GM19240 (cell line): Measurements from ENCODE around the gene ZNF431.
"Not testable (repeated sequence)": the region's sequence is repeated elsewhere in the genome, so short reads cannot be mapped to it uniquely, and the experiment has no call there.

Source experiments
- DNase-seq: peaks from one replicate; pipeline ENCODE4 v3.0.0; 2011; ENCODE audit warnings: low spot score; ENCODE audit not compliant: insufficient read length

The ZNF431 gene

DNA sequence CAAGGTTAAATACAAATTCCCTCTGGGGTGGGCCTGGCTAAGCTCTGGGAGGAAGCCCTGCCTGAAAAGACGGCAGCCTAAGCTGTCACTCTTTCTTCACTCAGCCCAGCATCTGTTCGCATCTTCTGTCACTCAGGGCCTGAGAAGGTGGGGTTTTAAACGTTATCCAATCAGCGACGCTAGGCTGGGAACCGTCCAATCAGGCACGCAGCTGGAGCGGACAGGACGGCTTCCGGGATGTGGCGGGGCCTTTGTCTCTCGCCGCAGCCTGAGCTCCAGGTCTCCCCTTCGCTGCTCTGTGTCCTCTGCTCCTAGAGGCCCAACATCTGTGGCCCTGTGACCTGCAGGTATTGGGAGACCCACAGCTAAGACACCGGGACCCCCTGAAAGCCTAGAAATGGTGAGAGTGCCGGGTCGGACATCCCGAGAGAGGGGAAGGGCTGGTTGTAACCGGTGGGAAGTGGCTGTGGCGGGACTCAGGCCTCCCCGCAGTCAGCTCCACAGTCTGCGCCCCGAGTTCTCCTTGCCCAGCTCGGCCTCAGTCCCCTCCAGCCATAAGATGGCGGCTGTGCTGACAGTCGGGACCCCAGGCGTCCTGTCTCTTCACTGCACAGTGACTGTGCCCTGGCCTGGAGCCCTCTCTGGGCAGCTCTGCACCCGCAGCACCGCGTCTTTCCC, at the start of gene ZNF431:
TSS of gene ZNF431 (plus strand) at position 254 of the 678 bp plus-strand sequence. CDS start at position 398, 144 bp downstream.
- peak; percentile 66 for DNase-seq

DNA sequence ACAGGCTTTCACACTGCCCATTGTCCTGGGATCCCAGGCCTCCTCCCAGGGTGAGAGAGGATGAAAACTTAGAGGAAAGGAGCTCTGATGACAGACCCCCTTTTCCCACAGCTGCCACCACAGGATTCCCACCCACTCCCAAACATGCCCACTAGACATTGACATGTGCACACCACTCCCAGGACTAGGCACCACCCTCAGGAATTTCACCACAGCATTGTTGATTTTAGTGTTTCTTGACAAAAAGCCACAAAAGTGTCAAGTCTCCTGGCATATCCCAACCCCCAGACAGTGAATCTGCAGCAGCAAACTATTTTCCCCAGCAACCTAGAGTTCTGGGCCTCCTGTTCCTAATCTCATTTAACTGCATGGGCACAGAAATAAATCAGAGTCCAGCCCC, 49.7 kb upstream of the ZNF431 start:
- DNase-seq: no peak

DNA sequence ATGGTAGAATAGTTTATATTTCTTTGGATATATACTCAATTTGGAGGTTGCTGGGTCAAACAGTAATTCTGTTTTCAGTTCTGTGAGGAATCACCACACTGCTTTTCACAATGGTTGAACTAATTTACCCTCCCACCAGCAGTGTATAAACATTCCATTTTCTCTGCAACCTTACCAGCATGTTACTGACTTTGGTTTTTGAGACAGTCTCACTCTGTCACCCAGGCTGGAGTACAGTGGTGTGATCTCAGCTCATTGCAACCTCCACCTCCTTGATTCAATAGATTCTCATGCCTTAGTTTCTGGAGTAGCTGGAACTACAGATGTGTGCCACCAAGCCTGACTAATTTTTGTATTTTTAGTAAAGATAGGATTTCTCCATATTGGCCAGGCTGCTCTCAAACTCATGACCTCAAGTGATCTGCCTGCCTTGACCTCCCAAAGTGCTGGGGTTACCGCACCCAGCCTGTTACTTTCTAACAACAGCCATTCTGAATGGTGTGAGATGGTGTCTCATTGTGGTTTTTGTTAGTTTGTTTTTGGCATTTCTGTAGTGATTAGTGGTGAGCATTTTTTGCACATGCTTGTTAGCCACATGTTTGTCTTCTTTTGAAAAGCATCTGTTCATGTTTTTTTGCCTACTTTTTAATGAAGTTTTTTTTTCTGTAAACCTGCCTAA, 47.4 kb upstream of the ZNF431 start:
- no peak for DNase-seq

DNA sequence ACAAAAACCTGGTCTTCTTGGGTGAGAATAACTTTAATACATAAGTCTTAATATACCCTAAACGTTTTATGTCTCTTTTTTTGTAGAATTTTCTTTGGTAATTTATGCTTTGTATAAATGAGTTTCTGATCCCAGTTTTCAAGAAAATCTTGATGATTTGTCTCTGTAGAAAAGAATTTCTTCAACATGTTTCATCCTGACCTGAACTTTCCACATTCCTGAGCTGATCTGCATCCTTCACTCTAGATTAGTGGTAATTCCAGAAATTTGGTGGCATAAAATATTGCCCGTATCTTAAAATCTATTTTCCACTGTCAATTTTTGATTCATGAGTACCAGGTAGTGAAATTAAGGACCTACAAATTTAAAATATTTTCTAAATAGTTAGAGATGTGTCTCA, 43.5 kb upstream of the ZNF431 start:
- no peak for DNase-seq

DNA sequence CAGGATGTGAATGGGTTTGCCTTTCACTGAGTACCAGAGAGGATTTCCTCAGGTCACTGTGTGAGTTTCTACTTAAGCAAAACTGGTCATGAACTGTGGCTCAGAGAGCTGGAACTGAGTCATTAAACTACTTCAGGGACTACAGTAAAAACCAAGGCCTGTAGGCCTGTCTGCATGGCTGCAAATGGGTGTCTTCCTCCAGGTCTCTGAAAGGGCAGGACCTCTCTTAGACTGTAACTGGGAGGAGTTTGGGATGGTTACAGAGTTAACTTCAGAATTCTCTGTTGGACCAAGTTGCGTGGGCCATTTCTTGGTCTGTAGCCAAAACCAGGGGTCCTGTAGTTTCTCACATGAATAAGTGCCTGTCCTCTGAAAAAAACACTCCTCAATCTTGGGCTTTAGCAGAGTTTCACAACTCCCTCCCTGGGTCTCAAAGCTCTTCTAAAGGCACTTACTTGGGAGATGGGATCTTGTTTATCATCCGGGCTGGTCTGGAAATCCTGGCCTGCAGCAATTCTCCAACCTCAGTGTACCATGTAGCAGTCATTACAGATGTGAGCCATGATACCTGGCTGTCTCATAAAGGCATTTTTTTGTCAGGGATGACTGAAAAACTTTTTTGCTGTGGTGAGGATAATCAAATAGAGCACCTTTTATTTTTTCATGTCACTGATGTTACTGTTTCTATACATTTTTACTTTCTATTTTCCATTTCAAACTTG, 40.2 kb upstream of the ZNF431 start:
- DNase-seq: no peak

DNA sequence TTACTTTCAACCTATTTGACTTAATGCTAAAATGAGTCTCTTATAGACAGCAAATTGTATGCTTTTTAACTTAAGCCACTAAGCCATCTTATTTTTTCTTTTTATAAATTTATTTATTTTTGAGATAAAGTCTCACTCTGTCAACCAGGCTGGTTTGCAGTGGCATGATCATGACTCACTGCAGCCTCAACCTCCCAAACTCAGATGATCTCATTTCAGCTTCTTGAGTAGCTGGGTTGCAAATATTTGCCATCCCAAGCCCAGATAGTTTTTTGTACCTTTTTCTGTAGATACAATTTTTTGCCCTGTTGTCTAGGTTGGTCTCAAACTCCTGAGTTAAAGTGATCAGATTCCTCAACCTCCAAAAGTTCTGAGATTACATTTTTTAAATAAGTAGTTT, 32.7 kb upstream of the ZNF431 start:
- DNase-seq: no peak

DNA sequence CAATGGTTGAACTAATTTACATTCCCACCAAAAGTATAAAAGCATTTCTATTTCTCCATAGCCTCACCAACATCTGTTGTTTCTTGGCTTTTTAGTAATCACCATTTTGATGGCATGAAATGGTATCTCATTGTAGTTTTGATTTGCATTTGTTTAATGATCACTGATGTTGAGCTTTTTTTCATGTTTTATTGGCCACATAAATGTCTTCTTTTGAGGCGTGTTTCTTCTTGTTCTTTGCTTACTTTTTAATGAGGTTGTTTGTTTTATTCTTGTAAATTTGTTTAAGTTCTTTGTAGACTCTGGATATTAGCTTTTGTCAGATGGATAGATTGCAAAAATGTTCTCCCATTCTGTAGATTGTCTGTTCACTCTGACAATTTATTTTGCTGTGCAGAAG, 31.7 kb upstream of the ZNF431 start:
- no peak for DNase-seq

DNA sequence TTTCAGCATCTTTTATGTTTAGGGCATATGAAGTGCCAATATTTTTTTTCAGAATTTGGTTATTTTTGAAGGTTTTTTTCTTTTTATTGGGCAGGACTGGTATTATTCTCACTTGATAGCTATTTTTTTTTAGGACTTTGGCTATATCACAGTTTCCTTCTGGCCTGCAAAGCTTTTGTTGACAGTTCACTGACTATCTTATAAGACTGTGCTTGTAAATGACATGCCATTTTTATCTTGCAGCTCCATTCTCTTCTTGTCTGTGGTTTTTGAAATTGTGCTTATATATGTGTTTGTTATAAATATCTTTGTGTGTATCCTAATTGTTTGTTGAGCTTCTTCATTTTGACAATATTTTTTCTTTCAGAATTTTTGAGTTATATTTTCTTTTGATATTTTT, 26.4 kb upstream of the ZNF431 start:
- DNase-seq: no peak

DNA sequence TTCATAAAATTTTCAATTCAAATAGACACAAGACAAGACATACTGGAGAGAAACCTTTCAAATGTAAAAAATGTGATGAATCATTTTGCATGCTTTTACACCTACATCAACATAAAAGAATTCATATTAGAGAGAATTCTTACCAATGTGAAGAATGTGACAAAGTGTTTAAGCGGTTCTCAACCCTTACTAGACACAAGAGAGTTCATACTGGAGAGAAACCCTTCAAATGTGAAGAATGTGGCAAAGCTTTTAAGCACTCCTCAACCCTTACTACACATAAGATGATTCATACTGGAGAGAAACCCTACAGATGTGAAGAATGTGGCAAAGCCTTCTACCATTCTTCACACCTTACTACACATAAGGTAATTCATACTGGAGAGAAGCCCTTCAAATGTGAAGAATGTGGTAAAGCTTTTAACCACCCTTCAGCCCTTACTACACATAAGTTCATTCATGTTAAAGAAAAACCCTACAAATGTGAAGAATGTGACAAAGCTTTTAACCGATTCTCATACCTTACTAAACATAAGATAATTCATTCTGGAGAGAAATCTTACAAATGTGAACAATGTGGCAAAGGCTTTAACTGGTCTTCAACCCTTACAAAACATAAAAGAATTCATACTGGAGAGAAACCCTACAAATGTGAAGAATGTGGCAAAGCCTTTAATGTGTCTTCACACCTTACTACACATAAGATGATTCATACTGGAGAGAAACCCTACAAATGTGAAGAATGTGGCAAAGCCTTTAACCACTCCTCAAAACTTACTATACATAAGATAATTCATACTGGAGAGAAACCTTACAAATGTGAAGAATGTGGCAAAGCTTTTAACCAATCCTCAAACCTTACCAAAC, 24.6 kb upstream of the ZNF431 start:
- DNase-seq: no peak

DNA sequence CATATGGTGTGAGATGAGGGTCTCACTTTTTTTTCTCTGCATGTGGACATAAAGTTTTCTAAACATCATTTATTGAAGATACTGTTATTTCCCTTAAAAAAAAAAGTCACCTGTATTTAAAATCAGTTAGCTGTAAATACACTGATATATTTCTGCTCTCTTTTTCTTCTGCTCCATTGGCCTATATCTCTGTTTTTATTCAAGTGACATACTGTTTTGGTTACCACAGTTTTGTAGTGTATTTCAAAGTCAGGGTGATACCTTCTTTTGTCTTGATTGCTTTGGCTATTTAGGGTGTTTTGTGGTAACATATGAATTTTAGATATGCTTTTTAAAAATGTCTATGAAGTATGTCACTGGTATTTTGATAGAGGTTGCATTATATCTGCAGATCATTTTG, 15.8 kb upstream of the ZNF431 start:
- no peak for DNase-seq

DNA sequence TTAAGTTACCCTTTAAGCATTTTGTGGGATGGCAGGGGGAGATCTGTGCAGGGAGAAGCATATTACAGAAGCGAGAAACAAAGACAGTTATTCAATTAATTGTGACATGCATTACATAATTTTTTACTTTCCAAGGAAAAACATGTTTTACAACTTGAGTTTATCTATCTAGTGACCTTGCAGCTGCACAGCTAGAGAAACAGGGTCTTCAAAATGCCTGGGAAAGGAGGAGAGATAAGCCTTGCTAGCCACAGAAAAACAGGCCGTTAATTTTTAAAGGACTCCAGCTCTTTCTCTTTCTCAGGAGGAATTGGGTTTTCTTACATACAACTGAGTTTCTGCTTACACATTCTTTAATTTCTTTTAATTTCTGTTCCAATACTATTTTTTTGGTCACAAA, 14.8 kb upstream of the ZNF431 start:
- DNase-seq: no peak

DNA sequence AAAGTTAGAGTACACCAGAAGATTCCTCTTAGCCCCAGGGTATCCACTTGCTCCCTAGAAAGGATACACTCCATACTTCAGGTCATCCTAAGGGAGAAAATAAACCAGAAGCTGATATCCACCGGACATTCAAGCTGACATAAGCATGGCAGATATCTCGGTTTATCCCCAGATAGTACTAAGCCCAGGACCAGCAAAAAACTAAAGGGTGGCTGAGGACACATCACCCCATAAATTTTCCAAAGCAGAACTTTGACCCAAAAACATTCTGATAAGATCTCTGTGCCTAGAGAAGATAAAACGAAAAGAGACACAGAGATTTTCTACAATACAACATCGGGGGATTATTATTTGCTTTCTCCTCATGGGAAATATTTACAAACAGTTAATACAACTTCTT, 13.9 kb upstream of the ZNF431 start:
- DNase-seq: no peak

DNA sequence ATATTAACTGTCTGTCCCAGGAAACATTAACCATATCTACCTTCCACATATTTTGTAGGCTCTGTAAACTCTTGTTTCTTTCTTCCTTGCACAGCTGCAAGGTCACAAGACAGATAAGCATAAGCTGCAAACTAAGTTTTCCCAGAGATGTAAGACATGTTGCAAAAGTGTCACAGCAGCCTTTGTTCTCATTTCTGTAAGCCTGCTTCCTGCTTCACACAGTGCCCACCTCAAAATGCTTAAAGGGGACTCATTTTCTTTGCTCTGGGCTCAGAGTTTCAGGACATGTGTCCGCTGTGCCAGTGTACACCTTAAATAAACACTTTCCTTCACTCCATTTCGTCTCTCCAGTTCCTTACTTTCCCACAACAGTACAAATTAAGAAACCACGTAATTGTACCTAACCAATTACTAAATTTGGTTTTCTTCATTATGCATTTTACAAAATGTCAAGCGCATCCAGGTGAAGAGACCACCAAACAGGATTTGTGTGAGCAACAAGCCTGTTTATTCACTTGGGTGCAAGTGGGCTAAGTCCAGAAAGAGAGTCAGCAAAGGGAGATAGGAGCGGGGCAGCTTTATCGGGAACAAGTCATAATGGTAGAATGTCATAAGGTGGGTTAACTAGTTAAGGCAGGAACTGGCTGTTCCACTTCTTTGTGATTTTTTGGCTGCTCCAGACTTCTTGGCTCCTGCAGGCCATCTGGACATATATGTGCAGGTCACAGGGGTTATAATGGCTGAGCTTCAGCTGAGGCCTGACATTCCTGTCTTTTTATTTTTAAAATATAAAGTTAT, 12.7 kb upstream of the ZNF431 start:
- DNase-seq: no peak

DNA sequence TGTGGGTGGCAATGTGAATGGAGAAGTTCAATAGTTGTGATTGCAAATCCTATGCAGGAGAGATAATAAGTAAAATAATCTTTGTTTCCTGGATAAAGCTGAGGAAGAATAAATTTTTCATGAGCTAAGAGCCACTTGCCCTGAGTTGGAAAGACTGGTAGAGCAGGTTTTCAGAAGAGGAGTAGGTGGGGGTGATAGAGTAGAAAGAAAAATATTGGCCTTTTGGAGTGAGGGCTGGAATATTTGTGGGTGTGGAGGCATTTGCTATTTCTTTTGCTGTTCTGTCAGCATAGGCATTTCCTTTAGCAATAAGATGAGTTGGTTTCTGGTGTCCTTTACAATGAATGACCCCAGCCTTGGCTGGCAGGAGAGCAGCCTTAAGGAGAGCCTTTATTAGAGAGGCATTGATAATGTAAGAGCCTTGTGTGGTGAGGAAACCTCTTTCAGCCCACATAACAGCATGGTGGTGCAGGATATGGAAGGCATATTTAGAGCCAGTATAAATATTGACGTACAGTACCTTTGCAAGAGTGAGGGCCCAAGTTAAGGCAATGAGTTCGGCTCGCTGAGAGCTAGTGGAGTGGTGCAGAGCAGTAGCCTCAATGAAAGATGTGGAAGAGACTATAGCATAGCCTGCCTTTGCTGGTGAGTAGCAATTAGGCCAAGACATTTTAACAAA, 11.6 kb upstream of the ZNF431 start:
- no peak for DNase-seq

DNA sequence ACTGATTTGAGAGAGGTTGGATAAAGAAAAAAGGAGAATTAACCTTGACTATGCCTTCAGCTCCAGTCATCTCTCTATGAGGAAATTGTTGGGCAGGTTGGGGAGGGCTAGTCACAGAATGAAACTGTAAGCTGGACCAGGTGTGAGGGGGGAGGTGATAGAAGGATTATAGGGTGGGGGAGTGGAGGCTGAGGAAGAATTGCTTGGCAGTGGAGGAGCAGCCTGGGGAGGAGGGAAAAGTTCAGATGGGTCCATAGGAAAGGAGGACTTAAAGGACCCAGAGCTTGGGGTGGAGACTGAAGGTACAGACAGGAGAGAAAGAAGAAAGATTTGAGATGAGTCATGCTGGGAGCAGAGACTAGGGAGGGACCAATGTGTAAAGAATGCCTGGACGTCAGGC, 8.2 kb upstream of the ZNF431 start:
- no peak for DNase-seq

DNA sequence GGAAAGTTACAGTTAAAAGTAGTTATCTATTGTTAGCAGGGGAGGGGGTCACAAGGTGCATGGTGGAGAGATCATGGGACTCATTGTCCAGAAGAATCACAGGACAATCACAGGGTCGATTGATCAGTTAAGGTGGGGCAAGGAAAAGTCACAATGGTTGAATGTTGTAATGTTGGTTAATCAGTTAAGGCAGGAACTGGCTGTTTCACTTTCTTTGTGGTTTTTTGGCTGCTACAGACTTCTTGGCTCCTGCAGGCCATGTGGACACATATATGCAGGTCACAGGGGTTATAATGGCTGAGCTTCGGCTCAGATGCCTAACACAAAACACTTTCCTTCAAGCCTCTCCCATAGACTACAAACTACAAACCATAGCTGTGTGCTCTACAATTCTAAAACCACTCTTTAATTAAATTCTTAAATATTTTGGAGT, 6.9 kb upstream of the ZNF431 start:
- no peak for DNase-seq

DNA sequence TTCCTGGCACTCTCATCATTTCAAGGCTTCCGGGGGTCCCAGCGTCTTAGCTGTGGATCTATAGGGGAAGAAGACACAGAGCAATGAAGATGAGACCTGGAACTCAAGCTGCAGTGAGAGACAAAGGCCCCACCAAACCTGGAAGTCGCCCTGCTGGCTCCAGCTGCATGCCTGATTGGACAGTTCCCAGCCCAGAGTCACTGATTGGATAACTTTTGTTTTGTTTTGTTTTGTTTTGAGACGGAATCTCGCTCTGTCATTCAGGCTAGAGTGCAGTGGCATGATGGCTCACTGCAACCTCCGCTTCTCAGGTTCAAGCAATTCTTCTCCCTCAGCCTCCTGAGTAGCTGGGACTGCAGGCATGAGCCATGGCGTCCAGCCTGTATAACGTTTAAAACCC, 6.4 kb upstream of the ZNF431 start:
- DNase-seq: no peak

DNA sequence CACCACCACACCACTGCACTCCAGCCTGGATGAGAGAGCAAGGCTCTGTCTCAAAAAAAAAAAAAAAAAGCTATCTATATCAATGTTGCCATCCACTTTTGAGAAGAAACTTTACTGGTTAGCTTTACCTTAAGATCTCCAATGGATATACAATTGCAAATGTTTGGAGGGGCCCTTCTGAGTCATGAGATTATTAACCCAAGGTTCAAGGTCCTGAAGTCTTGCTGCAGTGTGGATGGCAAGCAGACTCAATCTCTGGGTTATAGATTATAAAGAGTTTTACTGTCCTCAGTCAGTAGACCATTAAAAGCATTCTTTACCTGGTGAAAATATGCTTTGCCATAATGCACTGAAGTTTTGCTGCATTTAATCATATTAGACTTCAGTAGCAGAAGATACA, 3.7 kb upstream of the ZNF431 start:
- no peak for DNase-seq

DNA sequence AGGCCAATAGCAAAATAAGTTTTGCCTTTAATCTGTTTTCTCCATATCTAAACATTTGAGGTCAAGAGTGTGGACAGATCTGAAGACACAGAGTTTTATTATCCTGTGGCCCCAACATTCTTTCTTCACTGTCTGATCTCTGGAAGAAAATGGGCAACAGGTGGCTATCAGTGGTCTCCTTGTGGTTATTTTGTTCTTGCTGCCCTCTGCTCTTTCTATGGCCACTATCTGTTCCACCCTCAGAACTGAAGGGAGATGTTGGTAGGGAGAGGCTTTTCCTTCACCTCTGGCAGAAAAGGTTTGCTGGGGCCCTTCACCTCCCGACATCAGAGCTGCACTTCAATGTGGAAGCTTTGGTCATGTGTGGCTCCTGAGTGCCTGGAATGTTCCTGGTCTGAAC, 834 bp upstream of the ZNF431 start:
- not testable (repeated sequence) for DNase-seq

DNA sequence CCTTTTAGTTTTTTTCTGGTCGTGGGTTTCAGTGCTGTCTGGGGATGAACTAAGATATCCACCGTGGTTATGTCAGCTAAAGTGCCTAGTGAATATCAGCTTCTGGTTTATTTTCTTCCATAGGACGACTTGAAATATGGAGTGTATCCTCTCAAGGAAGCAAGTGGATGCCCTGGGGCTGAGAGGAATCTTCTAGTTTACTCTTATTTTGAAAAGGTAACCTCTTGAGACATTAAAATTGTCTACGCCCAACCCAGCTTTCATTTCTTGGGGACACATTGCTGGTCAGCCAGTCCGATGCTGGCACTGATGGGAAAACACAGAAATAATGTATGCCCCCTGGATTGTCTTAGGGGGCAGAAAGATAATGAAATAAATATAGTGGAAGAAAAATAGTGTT, 1.6 kb downstream of the ZNF431 start:
- DNase-seq: no peak
